ENCODE results near the gene RNF213. TPM values are rescaled to one million over a fixed set of nuclear protein-coding genes. Genes with fewer than 3 reads are reported as not detected.

The RNF213 gene
- total RNA-seq, 1 experiment from 2014 or later = 61.4 TPM

DNA sequence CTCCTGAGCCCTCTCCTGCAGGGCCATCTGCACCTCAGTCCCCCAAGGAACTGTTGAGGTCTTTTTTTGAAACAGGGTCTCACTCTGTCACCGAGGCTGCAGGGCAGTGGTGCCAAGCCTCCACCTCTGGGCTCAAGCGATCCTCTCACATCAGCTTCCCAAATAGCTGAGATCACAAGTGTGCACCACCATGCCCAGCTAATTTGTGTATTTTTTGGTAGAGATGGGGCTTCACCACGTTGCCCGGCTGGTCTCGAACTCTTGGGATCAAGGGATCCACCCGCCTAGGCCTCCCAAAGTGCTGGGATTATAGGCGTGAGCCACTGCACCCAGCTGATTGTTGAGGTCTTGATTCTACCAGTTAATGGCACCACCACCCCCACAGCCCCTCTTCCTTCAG is 126.4 kb downstream of the RNF213 start:
- H3K4me1 ChIP-seq = no peaks in the 10 kb centered on the region
- TF ChIP-seq, protein P1, sequence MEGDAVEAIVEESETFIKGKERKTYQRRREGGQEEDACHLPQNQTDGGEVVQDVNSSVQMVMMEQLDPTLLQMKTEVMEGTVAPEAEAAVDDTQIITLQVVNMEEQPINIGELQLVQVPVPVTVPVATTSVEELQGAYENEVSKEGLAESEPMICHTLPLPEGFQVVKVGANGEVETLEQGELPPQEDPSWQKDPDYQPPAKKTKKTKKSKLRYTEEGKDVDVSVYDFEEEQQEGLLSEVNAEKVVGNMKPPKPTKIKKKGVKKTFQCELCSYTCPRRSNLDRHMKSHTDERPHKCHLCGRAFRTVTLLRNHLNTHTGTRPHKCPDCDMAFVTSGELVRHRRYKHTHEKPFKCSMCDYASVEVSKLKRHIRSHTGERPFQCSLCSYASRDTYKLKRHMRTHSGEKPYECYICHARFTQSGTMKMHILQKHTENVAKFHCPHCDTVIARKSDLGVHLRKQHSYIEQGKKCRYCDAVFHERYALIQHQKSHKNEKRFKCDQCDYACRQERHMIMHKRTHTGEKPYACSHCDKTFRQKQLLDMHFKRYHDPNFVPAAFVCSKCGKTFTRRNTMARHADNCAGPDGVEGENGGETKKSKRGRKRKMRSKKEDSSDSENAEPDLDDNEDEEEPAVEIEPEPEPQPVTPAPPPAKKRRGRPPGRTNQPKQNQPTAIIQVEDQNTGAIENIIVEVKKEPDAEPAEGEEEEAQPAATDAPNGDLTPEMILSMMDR (IDR thresholded peaks at IDR 0.05; ENCODE audit: insufficient read depth in 1 of 2, low read depth in 1 of 2, low read length in 1 of 2, severe bottlenecking in 1 of 2, unreplicated experiment in 1 of 2) = no peak
- Mint-ChIP-seq H3K4me1 (ENCODE audit: low read depth, unreplicated experiment) (no peaks in the 10 kb centered on the region), H3K9me3 (ENCODE audit: unreplicated experiment) (no peaks in the 10 kb centered on the region), H3K36me3 (ENCODE audit: insufficient read depth, unreplicated experiment) (peaks cover 48% of the 10 kb centered on the region), H3K27ac (ENCODE audit: unreplicated experiment) (no peak overlapping the region), H3K4me3 (ENCODE audit: unreplicated experiment) (no peak overlapping the region), H3K27me3 (ENCODE audit: insufficient read depth, unreplicated experiment) (no peaks in the 10 kb centered on the region)
- H3K4me3 ChIP-seq (ENCODE audit: low read depth, low read length) = no peak overlapping the region
- CTCF ChIA-PET = no interaction called here
- peak in 1 of 2 experiments; percentile 13 for DNase-seq
- BruUV-seq (replicated peaks) = no TSS peak
- intact Hi-C loops (cut with micrococcal nuclease; ENCODE audit: unreplicated experiment) = no loop called here
- no peaks in the 10 kb centered on the region for H3K27me3 ChIP-seq (replicated peaks; ENCODE audit: control insufficient read depth, insufficient read depth, low read length)
- POLR2A ChIA-PET = no interaction called here
- no peaks in the 10 kb centered on the region; the same call in 1 of the 2 replicates for H3K36me3 ChIP-seq (ENCODE audit: control insufficient read depth, insufficient read depth, low read length)
- no peaks in the 10 kb centered on the region for H3K9me3 ChIP-seq

DNA sequence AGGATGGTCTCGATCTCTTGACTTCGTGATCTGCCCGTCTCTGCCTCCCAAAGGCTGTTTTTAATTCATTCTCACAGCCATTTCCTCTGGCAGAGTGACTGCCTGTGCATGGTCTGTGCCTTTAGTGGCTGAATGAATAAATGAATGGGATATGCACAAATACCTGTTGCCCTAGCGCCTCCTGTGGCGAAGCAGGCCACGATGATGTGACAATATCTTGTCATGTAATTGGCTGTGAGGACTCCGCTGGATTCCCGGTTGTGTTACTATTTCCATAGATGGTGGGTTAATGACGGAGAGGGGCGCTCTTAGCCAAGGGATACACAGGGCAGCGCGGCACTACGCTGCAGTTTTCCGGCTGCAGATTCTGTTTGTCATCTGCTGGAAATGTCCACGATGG is 127.5 kb downstream of the RNF213 start:
- no TSS peak for BruUV-seq (replicated peaks)
- ChIA-PET CTCF (no interaction called here), POLR2A (no interaction called here)
- TF ChIP-seq, protein P1 (IDR thresholded peaks at IDR 0.05; ENCODE audit: insufficient read depth in 1 of 2, low read depth in 1 of 2, low read length in 1 of 2, severe bottlenecking in 1 of 2, unreplicated experiment in 1 of 2) = no peak
- no peaks in the 10 kb centered on the region for H3K4me1 Mint-ChIP-seq (ENCODE audit: low read depth, unreplicated experiment)
- no peak overlapping the region for H3K27ac Mint-ChIP-seq (ENCODE audit: unreplicated experiment)
- H3K36me3 Mint-ChIP-seq (ENCODE audit: insufficient read depth, unreplicated experiment) = peaks cover 44% of the 10 kb centered on the region
- Histone ChIP-seq H3K4me1 (no peaks in the 10 kb centered on the region), H3K27me3 (replicated peaks; ENCODE audit: control insufficient read depth, insufficient read depth, low read length) (no peaks in the 10 kb centered on the region), H3K36me3 (ENCODE audit: control insufficient read depth, insufficient read depth, low read length) (no peaks in the 10 kb centered on the region; the same call in 1 of the 2 replicates), H3K9me3 (no peaks in the 10 kb centered on the region), H3K4me3 (ENCODE audit: low read depth, low read length) (no peak overlapping the region)
- no peaks in the 10 kb centered on the region for H3K9me3 Mint-ChIP-seq (ENCODE audit: unreplicated experiment)
- intact Hi-C loops (cut with micrococcal nuclease; ENCODE audit: unreplicated experiment) = no loop called here
- H3K4me3 Mint-ChIP-seq (ENCODE audit: unreplicated experiment) = no peak overlapping the region
- H3K27me3 Mint-ChIP-seq (ENCODE audit: insufficient read depth, unreplicated experiment) = no peaks in the 10 kb centered on the region
- no peak for DNase-seq

DNA sequence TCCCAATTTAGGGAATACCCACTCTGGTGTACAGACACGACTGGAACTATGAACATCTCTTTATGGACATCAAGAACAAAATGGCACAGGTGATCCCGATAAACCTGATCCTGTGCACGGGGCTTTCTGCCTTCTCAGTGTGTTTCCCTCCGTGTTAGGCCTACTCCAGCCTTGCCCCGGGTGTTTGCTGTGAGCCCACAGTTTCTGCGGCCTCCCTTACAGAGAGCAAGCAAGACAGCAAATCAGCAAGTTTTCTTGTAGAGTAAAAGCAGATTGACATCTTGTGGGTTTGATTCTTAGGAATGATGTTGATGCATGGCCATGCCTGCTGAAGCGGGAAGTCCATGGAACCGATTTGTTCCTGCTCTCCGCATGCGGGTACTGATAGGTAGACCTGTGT is 127.9 kb downstream of the RNF213 start:
- Histone ChIP-seq H3K4me3 (ENCODE audit: low read depth, low read length) (no peak overlapping the region), H3K9me3 (no peaks in the 10 kb centered on the region), H3K27me3 (replicated peaks; ENCODE audit: control insufficient read depth, insufficient read depth, low read length) (no peaks in the 10 kb centered on the region), H3K36me3 (ENCODE audit: control insufficient read depth, insufficient read depth, low read length) (no peaks in the 10 kb centered on the region; the same call in 1 of the 2 replicates), H3K4me1 (no peaks in the 10 kb centered on the region)
- TF ChIP-seq, protein P1 (IDR thresholded peaks at IDR 0.05; ENCODE audit: insufficient read depth in 1 of 2, low read depth in 1 of 2, low read length in 1 of 2, severe bottlenecking in 1 of 2, unreplicated experiment in 1 of 2) = no peak
- intact Hi-C loops (cut with micrococcal nuclease; ENCODE audit: unreplicated experiment) = no loop called here
- CTCF ChIA-PET = no interaction called here
- no peaks in the 10 kb centered on the region for H3K27me3 Mint-ChIP-seq (ENCODE audit: insufficient read depth, unreplicated experiment)
- peaks cover 40% of the 10 kb centered on the region for H3K36me3 Mint-ChIP-seq (ENCODE audit: insufficient read depth, unreplicated experiment)
- BruUV-seq (replicated peaks) = no TSS peak
- H3K27ac Mint-ChIP-seq (ENCODE audit: unreplicated experiment) = no peak overlapping the region
- POLR2A ChIA-PET = no interaction called here
- H3K4me3 Mint-ChIP-seq (ENCODE audit: unreplicated experiment) = no peak overlapping the region
- no peaks in the 10 kb centered on the region for H3K4me1 Mint-ChIP-seq (ENCODE audit: low read depth, unreplicated experiment)
- DNase-seq = no peak
- H3K9me3 Mint-ChIP-seq (ENCODE audit: unreplicated experiment) = no peaks in the 10 kb centered on the region

Measured in Caco-2 (cell line).